Natural killer cell (primary cell): ENCODE measurements around the gene FBXO42. TPM values are rescaled to one million over a fixed set of nuclear protein-coding genes. Genes with fewer than 3 reads are reported as not detected.
A peak's percentile ranks its signal among the peaks of the same experiment; 100 is the strongest.

Experiments
- ATAC-seq, 3 donors: fragments of 150-1000 bp in 2 of 3; fragments of 200-7000 bp in 1 of 3; cut with Tn5 transposase; 1 replicate in 1 of 3; 2 replicates in 2 of 3; pipeline ENCODE4 v1.10.0; 2021; ENCODE audit warnings: mild to moderate bottlenecking in 2 of 3, moderate library complexity in 2 of 3
- DNase-seq, 2 donors: peaks; one replicate each; pipeline versions ENCODE4 v3.0.0 to v3.0.0-alpha.2; 2013 to 2021; ENCODE audit warnings: mixed read lengths in 1 of 2
- H3K27ac ChIP-seq: one replicate; pipeline ENCODE4 v1.5.1; 2013; ENCODE audit warnings: mild to moderate bottlenecking, low read length
- H3K27me3 ChIP-seq: one replicate; pipeline ENCODE4 v1.6.1; 2013; ENCODE audit warnings: low read length; ENCODE audit not compliant: control insufficient read depth, insufficient read depth
- H3K36me3 ChIP-seq: one replicate; pipeline ENCODE4 v1.6.1; 2013; ENCODE audit warnings: low read length; ENCODE audit not compliant: control insufficient read depth, insufficient read depth
- H3K4me1 ChIP-seq: one replicate; pipeline ENCODE4 v1.6.1; 2013; ENCODE audit warnings: low read length; ENCODE audit not compliant: control insufficient read depth, insufficient read depth
- H3K4me3 ChIP-seq: one replicate; pipeline ENCODE4 v1.5.1; 2013; ENCODE audit warnings: low read length
- H3K9me3 ChIP-seq: one replicate; pipeline ENCODE4 v1.6.1; 2013; ENCODE audit warnings: low read length; ENCODE audit not compliant: control insufficient read depth, insufficient read depth
- H3K27ac Mint-ChIP-seq, 2 donors: one replicate each; pipeline ENCODE4 v1.8.0; 2022; ENCODE audit warnings: mild to moderate bottlenecking in 2 of 2, mixed read lengths in 2 of 2, moderate library complexity in 1 of 2
- H3K27me3 Mint-ChIP-seq, 2 donors: one replicate each; pipeline ENCODE4 v1.8.0; 2022; ENCODE audit warnings: low read depth in 2 of 2, mixed read lengths in 2 of 2
- H3K36me3 Mint-ChIP-seq: one replicate; pipeline ENCODE4 v1.8.0; 2022; ENCODE audit warnings: mixed read lengths
- H3K4me1 Mint-ChIP-seq, 2 donors: one replicate each; pipeline ENCODE4 v1.8.0; 2022; ENCODE audit warnings: mixed read lengths in 2 of 2
- H3K4me3 Mint-ChIP-seq: one replicate; pipeline ENCODE4 v1.8.0; 2022; ENCODE audit warnings: mild to moderate bottlenecking, moderate library complexity, mixed read lengths
- H3K9me3 Mint-ChIP-seq, 2 donors: one replicate each; pipeline ENCODE4 v1.8.0; 2022; ENCODE audit warnings: mixed read lengths in 2 of 2
- WGBS: methylation state at CpG from one replicate; pipeline ENCODE4 v1.1.7; 2013; ENCODE audit warnings: missing lambda C conversion rate; ENCODE audit not compliant: insufficient coverage; 5-methylcytosine and 5-hydroxymethylcytosine counted together
- intact Hi-C: fragments of 100-400 bp; cut with micrococcal nuclease; formaldehyde crosslinking; loops from one replicate; pipeline ENCODE4 v1.14.2; 2022
- total RNA-seq, 4 donors: library from RNA; stranded (reverse); fragments of 120-200 nt in 1 of 4; gene quantifications; one replicate each; pipeline versions ENCODE4 v1.2.3 to v1.2.4, GENCODE V29; 2013 to 2022
- TF ChIP-seq, protein P1 (sequence below): fragments of 200-600 bp; IDR thresholded peaks from one replicate; pipeline ENCODE4 v1.8.0; 2022; ENCODE audit warnings: antibody characterized with exemption

Gene FBXO42
- 10 to 100 TPM; 19.5 to 24.5 (median 24.1) TPM for total RNA-seq
- total RNA-seq (2013), result 24.4 TPM

DNA sequence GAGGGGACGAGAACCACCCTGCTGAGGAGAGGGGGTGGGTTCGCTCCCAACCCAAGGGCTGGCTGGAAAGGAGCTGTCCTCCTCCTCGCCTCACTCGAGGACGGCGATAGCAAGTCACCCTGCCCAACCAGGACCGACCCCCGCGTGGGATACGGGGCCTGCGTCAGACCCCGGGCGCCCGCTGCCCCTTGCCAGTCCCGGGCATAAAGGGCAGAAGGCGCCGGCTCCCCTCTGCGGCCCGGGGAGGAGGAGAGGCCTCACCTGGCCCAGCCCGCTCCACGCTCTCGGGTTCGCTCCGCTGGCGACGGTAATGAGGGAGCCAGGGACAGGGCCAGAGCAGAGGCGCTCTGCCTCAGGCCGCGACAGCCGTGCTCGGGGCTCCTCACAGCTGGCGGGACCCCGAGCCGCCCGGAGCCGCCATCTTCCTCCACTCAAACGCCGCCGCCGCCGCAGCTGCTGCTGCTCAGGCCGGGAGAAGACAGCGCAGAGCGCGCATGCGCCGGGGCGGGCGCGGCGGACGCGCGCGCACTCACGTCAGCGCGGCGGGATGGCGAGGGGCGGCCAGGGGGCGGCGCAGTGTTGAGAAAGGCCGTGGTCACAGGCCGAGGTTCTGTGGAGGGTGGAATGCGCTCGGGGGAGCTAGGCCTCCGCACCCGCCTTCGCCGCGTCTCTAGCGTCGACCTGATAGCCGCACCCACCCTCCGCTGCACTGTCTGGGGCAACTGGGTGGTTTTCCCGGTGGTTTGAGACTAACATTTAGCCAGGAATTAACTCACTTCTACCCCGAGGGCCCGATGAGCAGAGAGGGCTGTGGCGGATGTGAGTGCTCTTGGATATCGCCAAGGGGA lies at the start of gene FBXO42:
FBXO42 (minus strand) TSS at position 487 of the 848 bp plus-strand sequence. CDS start 37,062 bp downstream, outside the sequence.
- no peaks in the 10 kb centered on the region for H3K9me3 ChIP-seq
- Mint-ChIP-seq H3K9me3 (no peaks in the 10 kb centered on the region), H3K4me1 (peaks cover 33 to 41% of the 10 kb centered on the region in 2 donors), H3K36me3 (no peaks in the 10 kb centered on the region), H3K27me3 (no peaks in the 10 kb centered on the region), H3K4me3 (peak within 1 kb of the TSS; percentile 94), H3K27ac (peak within 1 kb of the TSS; percentile 89 to 98)
- peaks cover 24% of the 10 kb centered on the region for H3K4me1 ChIP-seq
- under 1% methylated on average over 81 of the region's 81 CpGs for WGBS
- intact Hi-C loops, result loop anchor here (1.0 kb wide), 1 partner anchor 15 kb away; the partner anchor contains the start of gene SZRD1
- peak; percentile 93 to 97 for DNase-seq
- no peaks in the 10 kb centered on the region for H3K36me3 ChIP-seq
- peak; percentile 87 to 95 (median 92) for ATAC-seq
- H3K4me3 ChIP-seq, result peak within 1 kb of the TSS; percentile 82
- peak within 1 kb of the TSS; percentile 94 for H3K27ac ChIP-seq
- TF ChIP-seq, protein P1, sequence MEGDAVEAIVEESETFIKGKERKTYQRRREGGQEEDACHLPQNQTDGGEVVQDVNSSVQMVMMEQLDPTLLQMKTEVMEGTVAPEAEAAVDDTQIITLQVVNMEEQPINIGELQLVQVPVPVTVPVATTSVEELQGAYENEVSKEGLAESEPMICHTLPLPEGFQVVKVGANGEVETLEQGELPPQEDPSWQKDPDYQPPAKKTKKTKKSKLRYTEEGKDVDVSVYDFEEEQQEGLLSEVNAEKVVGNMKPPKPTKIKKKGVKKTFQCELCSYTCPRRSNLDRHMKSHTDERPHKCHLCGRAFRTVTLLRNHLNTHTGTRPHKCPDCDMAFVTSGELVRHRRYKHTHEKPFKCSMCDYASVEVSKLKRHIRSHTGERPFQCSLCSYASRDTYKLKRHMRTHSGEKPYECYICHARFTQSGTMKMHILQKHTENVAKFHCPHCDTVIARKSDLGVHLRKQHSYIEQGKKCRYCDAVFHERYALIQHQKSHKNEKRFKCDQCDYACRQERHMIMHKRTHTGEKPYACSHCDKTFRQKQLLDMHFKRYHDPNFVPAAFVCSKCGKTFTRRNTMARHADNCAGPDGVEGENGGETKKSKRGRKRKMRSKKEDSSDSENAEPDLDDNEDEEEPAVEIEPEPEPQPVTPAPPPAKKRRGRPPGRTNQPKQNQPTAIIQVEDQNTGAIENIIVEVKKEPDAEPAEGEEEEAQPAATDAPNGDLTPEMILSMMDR, result peak; percentile 45
- H3K27me3 ChIP-seq, result no peaks in the 10 kb centered on the region

DNA sequence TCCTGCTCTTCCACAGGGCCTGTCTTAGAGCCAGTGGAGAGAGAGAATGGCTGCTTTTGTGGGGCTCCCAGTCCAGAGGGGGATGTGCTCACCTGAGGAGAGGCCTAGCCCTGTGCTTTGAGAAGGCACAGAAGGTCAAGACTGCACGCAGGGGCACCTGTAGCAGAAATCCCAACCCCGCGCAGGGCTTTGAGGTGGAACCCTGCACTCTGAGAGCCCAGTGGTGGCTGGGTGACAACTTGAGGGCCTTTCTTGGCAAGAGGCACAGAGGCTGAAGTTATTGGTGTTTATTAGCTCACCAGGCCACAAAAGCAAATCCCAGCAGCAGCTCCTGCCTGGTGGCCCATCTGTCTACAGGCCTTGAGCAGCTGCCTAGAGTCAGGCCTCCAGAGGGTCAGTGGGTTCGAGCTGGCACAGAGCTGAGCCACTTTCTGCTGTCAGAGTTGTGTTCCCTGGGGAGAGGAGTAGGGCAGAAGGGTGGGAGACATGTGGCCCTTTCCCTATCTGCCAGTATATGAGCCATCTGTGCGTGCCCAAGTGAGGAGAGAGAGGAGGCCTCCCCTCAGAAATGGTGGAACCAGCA lies 46.2 kb upstream of the FBXO42 start:
- Mint-ChIP-seq H3K4me1 (peaks cover 5 to 32% of the 10 kb centered on the region in 2 donors), H3K36me3 (no peaks in the 10 kb centered on the region), H3K4me3 (no peak overlapping the region), H3K9me3 (no peaks in the 10 kb centered on the region), H3K27ac (peak overlapping the region; percentile 77 to 78), H3K27me3 (no peaks in the 10 kb centered on the region)
- TF ChIP-seq, protein P1, result no peak
- H3K4me1 ChIP-seq, result peaks cover 2% of the 10 kb centered on the region
- no peaks in the 10 kb centered on the region for H3K27me3 ChIP-seq
- WGBS, result 91% methylated on average over 5 of the region's 5 CpGs
- ATAC-seq (no peak), DNase-seq (no peak)
- no peak overlapping the region for H3K4me3 ChIP-seq
- no peak overlapping the region for H3K27ac ChIP-seq
- peaks cover 47% of the 10 kb centered on the region for H3K36me3 ChIP-seq
- intact Hi-C loops, result no loop called here
- no peaks in the 10 kb centered on the region for H3K9me3 ChIP-seq

DNA sequence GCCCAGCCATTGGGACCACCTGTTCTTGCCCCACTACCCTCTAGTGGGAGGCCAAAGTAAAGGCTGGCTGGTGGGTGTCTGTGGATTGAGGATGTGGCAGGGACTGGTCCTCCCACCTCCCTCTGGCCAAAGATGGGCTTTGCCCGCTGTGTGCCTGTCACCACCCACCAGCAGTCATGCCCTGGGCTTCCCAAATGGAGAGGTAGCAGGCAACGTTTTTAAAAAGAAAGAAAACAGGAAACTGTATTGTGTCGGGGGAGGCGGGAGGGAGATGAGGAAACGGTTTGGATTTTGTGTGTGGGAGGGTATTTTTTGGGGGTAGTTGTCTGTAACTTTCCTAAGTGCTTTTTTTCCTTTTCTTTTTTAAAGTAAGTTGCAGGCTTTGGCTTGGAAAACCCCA lies 44.8 kb upstream of the FBXO42 start:
- Histone ChIP-seq H3K4me1 (peaks cover 15% of the 10 kb centered on the region), H3K9me3 (no peaks in the 10 kb centered on the region), H3K27me3 (no peaks in the 10 kb centered on the region), H3K27ac (no peak overlapping the region), H3K36me3 (peaks cover 51% of the 10 kb centered on the region), H3K4me3 (no peak overlapping the region)
- no peak overlapping the region for H3K4me3 Mint-ChIP-seq
- H3K27ac Mint-ChIP-seq, result peak overlapping the region in 1 of 2 donors; percentile 77
- peaks cover 18 to 45% of the 10 kb centered on the region in 2 donors for H3K4me1 Mint-ChIP-seq
- DNase-seq (no peak), ATAC-seq (no peak)
- intact Hi-C loops, result no loop called here
- H3K36me3 Mint-ChIP-seq, result no peaks in the 10 kb centered on the region
- 64% methylated on average over 4 of the region's 5 CpGs for WGBS
- H3K9me3 Mint-ChIP-seq, result no peaks in the 10 kb centered on the region
- no peaks in the 10 kb centered on the region for H3K27me3 Mint-ChIP-seq
- TF ChIP-seq, protein P1, result no peak
